GM10266 (cell line): ENCODE results near the gene PATL2.

Experiments
- DNase-seq: peaks from one replicate; pipeline ENCODE4 v3.0.0; 2012; ENCODE audit errors: extremely low spot score
- TF ChIP-seq, protein P1 (sequence below): IDR thresholded peaks from 2 replicates; pipeline ENCODE4 v1.5.1; 2012; ENCODE audit warnings: mild to moderate bottlenecking, low read depth; ENCODE audit not compliant: control insufficient read depth, insufficient read depth; ENCODE audit errors: missing control alignments

Gene PATL2

GRCh38 chr15:44616974-44617373, 94.1 kb downstream of the PATL2 start:
- TF ChIP-seq, protein P1, sequence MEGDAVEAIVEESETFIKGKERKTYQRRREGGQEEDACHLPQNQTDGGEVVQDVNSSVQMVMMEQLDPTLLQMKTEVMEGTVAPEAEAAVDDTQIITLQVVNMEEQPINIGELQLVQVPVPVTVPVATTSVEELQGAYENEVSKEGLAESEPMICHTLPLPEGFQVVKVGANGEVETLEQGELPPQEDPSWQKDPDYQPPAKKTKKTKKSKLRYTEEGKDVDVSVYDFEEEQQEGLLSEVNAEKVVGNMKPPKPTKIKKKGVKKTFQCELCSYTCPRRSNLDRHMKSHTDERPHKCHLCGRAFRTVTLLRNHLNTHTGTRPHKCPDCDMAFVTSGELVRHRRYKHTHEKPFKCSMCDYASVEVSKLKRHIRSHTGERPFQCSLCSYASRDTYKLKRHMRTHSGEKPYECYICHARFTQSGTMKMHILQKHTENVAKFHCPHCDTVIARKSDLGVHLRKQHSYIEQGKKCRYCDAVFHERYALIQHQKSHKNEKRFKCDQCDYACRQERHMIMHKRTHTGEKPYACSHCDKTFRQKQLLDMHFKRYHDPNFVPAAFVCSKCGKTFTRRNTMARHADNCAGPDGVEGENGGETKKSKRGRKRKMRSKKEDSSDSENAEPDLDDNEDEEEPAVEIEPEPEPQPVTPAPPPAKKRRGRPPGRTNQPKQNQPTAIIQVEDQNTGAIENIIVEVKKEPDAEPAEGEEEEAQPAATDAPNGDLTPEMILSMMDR, result no peak
- DNase-seq, result no peak
